SK-N-SH (cell line): Measurements from ENCODE around the gene HAND2. TPM values are rescaled to one million over a fixed set of nuclear protein-coding genes. Genes with fewer than 3 reads are reported as not detected.
A peak's percentile ranks its signal among the peaks of the same experiment; 100 is the strongest.

Experiments
- CTCF ChIA-PET: fragments of 300-600, 350-600 bp; formaldehyde crosslinking; extraction: SDS; loops from one replicate; lab custom pipeline; 2021; lab: Yijun Ruan, JAX
- POLR2A ChIA-PET: fragments of 350-600 bp; sonication (Branson Sonifier 250); formaldehyde crosslinking; extraction: SDS; loops from one replicate; lab custom pipeline; 2020; ENCODE audit warnings: antibody characterized with exemption, inconsistent platforms; lab: Yijun Ruan, JAX
- DNase-seq: peaks from one replicate; pipeline ENCODE4 v3.0.0; 2012
- H2AFZ ChIP-seq: fragments of 200-600 bp; sonication (generic); 2 replicates; pipeline ENCODE4 v1.8.1; 2016; ENCODE audit warnings: antibody characterized with exemption, mild to moderate bottlenecking, low read depth
- H3F3A ChIP-seq: fragments of 200-600 bp; sonication (generic); replicated peaks from 2 replicates; pipeline ENCODE3; 2016; ENCODE audit warnings: antibody characterized with exemption, mild to moderate bottlenecking; ENCODE audit not compliant: insufficient read depth
- H3K27ac ChIP-seq, 2 experiments: fragments of 200-500 bp in 1 of 2; fragments of 200-600 bp in 1 of 2; sonication (Bioruptor generic) in 1 of 2; sonication (generic), shearing (Covaris generic) in 1 of 2; 2 replicates each; pipeline versions ENCODE4 v1.5.1 to v1.6.1; 2014 to 2016; ENCODE audit warnings: low read depth in 2 of 2, inconsistent platforms in 1 of 2, low read length in 1 of 2, mild to moderate bottlenecking in 1 of 2, mixed read lengths in 1 of 2
- H3K27me3 ChIP-seq: fragments of 200-600 bp; sonication (generic), shearing (Covaris generic); 2 replicates; pipeline ENCODE4 v1.6.1; 2016; ENCODE audit warnings: mixed run types; ENCODE audit not compliant: insufficient read depth
- H3K36me3 ChIP-seq, 2 experiments: fragments of 200-500 bp in 1 of 2; fragments of 200-600 bp in 1 of 2; sonication (Bioruptor generic) in 1 of 2; sonication (generic) in 1 of 2; replicated peaks in 1 of 2; 2 replicates each; pipeline versions ENCODE3 to v1.5.1; 2014 to 2016; ENCODE audit warnings: low read length in 1 of 2, mild to moderate bottlenecking in 1 of 2; ENCODE audit not compliant: insufficient read depth in 2 of 2, control insufficient read depth in 1 of 2
- H3K4me1 ChIP-seq, 2 experiments: fragments of 200-500 bp in 1 of 2; fragments of 200-600 bp in 1 of 2; sonication (Bioruptor generic) in 1 of 2; sonication (generic), shearing (Covaris generic) in 1 of 2; 2 replicates each; pipeline versions ENCODE4 v1.5.1 to v1.6.1; 2014 to 2016; ENCODE audit warnings: low read depth in 1 of 2, low read length in 1 of 2, mixed run types in 1 of 2; ENCODE audit not compliant: insufficient read depth in 2 of 2, control insufficient read depth in 1 of 2
- H3K4me2 ChIP-seq: fragments of 200-600 bp; sonication (generic), shearing (Covaris generic); 2 replicates; pipeline ENCODE4 v1.6.1; 2017; ENCODE audit warnings: mixed run types
- H3K4me3 ChIP-seq, 2 experiments: fragments of 200-500 bp in 1 of 2; fragments of 200-600 bp in 1 of 2; sonication (Bioruptor generic) in 1 of 2; sonication (generic), shearing (Covaris generic) in 1 of 2; 2 replicates each; pipeline versions ENCODE4 v1.5.1 to v1.8.1; 2014 to 2016; ENCODE audit warnings: low read depth in 2 of 2, inconsistent platforms in 1 of 2, low read length in 1 of 2, mild to moderate bottlenecking in 1 of 2, mixed read lengths in 1 of 2, moderate library complexity in 1 of 2
- H3K79me2 ChIP-seq: fragments of 200-600 bp; sonication (generic); 2 replicates; pipeline ENCODE4 v1.8.1; 2017; ENCODE audit warnings: mild to moderate bottlenecking; ENCODE audit not compliant: insufficient read depth
- H3K9ac ChIP-seq: fragments of 200-600 bp; sonication (generic); 2 replicates; pipeline ENCODE4 v1.6.1; 2017; ENCODE audit warnings: mixed run types
- H3K9me2 ChIP-seq: fragments of 200-600 bp; sonication (generic); 2 replicates; pipeline ENCODE4 v1.6.1; 2017; ENCODE audit warnings: mixed run types
- H3K9me3 ChIP-seq: fragments of 200-600 bp; sonication (generic); 2 replicates; pipeline ENCODE4 v1.6.1; 2017; ENCODE audit warnings: mixed run types, mild to moderate bottlenecking, moderate library complexity
- H4K20me1 ChIP-seq: fragments of 200-600 bp; sonication (generic); 2 replicates; pipeline ENCODE4 v1.6.1; 2017; ENCODE audit warnings: mild to moderate bottlenecking, mixed run types; ENCODE audit not compliant: insufficient read depth
- ELF1 ChIP-seq: IDR thresholded peaks from 2 replicates; pipeline ENCODE4 v1.4.0; 2012
- EP300 ChIP-seq, 2 experiments: IDR thresholded peaks; 2 replicates each; pipeline versions ENCODE4 v1.4.0 to v1.6.1; 2012; ENCODE audit warnings: borderline replicate concordance in 1 of 2, low read depth in 1 of 2, low read length in 1 of 2
- FOSL2 ChIP-seq: IDR thresholded peaks from 2 replicates; pipeline ENCODE4 v1.4.0; 2012; ENCODE audit warnings: low read depth, mild to moderate bottlenecking, moderate library complexity, borderline replicate concordance
- FOXJ3 ChIP-seq: sonication (generic); formaldehyde crosslinking; IDR thresholded peaks from 2 replicates; pipeline ENCODE4 v1.5.1; 2020; ENCODE audit warnings: mild to moderate bottlenecking, missing genetic modification reagents
- GABPA ChIP-seq: IDR thresholded peaks from 2 replicates; pipeline ENCODE4 v1.4.0; 2012; ENCODE audit warnings: low read depth, mild to moderate bottlenecking
- GATA2 ChIP-seq: sonication (generic); formaldehyde crosslinking; IDR thresholded peaks from 2 replicates; pipeline ENCODE4 v1.5.0; 2020; ENCODE audit warnings: mild to moderate bottlenecking, missing genetic modification reagents
- JUND ChIP-seq: IDR thresholded peaks from 2 replicates; pipeline ENCODE4 v1.4.0; 2012
- MEF2A ChIP-seq: IDR thresholded peaks from 2 replicates; pipeline ENCODE4 v1.4.0; 2012; ENCODE audit warnings: low read depth, borderline replicate concordance
- NRF1 ChIP-seq: IDR thresholded peaks from 2 replicates; pipeline ENCODE4 v1.6.1; 2012; ENCODE audit warnings: low read depth, mild to moderate bottlenecking, low read length
- RCOR1 ChIP-seq: fragments of 150-350 bp; IDR thresholded peaks from 2 replicates; pipeline ENCODE4 v1.6.1; 2017; ENCODE audit warnings: antibody characterized with exemption, low read length
- SIN3A ChIP-seq: IDR thresholded peaks from 2 replicates; pipeline ENCODE4 v1.6.1; 2012; ENCODE audit warnings: low read depth, mild to moderate bottlenecking, low read length, moderate library complexity, borderline replicate concordance
- SMC3 ChIP-seq: IDR thresholded peaks from 2 replicates; pipeline ENCODE4 v1.6.1; 2012; ENCODE audit warnings: low read depth, low read length, improper control_type of control experiment
- TEAD4 ChIP-seq: IDR thresholded peaks from 2 replicates; pipeline ENCODE4 v1.4.0; 2012; ENCODE audit warnings: mild to moderate bottlenecking, borderline replicate concordance; ENCODE audit not compliant: insufficient read depth
- WGBS: methylation state at CpG from one replicate; pipeline ENCODE4 v1.1.6; 2017; ENCODE audit warnings: low lambda C conversion rate; 5-methylcytosine and 5-hydroxymethylcytosine counted together
- polyA plus RNA-seq, 3 experiments: library from polyadenylated mRNA; depleted of rRNA; stranded (reverse); fragments of >200 nt; gene quantifications; 2 replicates each; pipeline ENCODE4 v1.2.3, GENCODE V29; 2012
- TF ChIP-seq, protein P1 (sequence below): fragments of 150-350 bp; IDR thresholded peaks from 2 replicates; pipeline ENCODE4 v1.6.1; 2017; ENCODE audit warnings: antibody characterized with exemption, low read length, low read depth, borderline replicate concordance
- TF ChIP-seq, protein P2 (sequence below): fragments of 150-350 bp; IDR thresholded peaks from 2 replicates; pipeline ENCODE4 v1.6.1; 2016; ENCODE audit warnings: mild to moderate bottlenecking, low read depth, low read length
- TF ChIP-seq, protein P3 (sequence below): IDR thresholded peaks from 2 replicates; pipeline ENCODE4 v1.4.0; 2012; ENCODE audit warnings: low read depth
- TF ChIP-seq, protein P4 (sequence below): IDR thresholded peaks from 2 replicates; pipeline ENCODE4 v1.4.0; 2012; ENCODE audit warnings: low read depth, borderline replicate concordance

Gene HAND2
- polyA plus RNA-seq, 1 of the 3 experiments (the other 2 are of a cell fraction): 106 TPM

DNA sequence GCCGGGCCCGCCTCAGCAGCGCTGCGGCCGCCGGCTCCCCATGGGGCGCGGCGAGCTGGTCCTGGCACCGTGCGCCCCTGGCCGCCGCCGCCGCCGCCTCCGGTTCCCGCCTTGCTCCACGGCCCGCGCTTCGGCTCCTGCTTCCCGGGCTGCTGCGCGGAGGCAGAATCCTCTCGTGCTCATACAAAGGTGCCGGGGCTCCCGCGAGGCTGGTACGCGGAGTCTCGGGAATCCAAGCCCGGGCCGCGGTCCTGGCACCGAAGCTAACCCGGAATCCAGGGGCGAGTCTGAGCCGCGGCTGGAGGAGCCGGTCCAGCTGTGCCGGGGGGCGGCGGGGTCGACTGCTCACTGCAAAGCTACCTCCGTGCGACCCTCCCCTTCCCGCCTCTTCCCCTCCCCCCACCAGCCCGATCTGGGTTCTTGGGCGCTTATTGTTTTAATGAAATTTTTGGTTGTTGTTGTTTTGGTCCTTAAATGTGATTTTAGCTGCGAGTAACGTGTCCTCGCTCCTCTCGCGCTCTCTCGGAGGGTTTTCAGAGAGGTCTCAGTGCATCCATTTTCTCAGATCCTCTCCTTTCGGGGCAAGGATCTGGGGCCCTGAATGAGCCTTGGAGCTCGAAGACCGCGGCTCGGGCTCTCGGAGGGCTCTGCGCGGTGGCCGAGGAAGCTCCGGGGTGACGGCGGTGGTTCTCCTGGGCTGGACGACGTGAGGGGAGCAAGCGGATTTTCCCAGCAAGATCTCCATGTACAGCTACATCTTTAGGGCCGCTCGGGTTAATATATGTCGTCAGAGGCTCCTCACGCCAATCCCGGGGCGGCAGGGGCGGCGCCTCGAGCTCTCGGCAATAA is at the start of gene HAND2 (continued):
- TF ChIP-seq FOSL2: no peak
- TF ChIP-seq, protein P1, sequence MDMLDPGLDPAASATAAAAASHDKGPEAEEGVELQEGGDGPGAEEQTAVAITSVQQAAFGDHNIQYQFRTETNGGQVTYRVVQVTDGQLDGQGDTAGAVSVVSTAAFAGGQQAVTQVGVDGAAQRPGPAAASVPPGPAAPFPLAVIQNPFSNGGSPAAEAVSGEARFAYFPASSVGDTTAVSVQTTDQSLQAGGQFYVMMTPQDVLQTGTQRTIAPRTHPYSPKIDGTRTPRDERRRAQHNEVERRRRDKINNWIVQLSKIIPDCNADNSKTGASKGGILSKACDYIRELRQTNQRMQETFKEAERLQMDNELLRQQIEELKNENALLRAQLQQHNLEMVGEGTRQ: no peak
- no peak; the same call in 1 of the 2 replicates for TF ChIP-seq MEF2A
- 0 out of 2 replicates have a peak, but pooled peaks have one; percentile 5 for TF ChIP-seq TEAD4
- no peak for TF ChIP-seq GATA2 (CRISPR knock-in tag)
- peak; percentile 16 to 25; a peak in 2 of 4 replicates for TF ChIP-seq EP300 (IDR thresholded peaks at IDR 0.05; ENCODE audit: borderline replicate concordance in 1 of 2, low read depth in 1 of 2, low read length in 1 of 2)
- TF ChIP-seq, protein P2, sequence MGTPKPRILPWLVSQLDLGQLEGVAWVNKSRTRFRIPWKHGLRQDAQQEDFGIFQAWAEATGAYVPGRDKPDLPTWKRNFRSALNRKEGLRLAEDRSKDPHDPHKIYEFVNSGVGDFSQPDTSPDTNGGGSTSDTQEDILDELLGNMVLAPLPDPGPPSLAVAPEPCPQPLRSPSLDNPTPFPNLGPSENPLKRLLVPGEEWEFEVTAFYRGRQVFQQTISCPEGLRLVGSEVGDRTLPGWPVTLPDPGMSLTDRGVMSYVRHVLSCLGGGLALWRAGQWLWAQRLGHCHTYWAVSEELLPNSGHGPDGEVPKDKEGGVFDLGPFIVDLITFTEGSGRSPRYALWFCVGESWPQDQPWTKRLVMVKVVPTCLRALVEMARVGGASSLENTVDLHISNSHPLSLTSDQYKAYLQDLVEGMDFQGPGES: no peak
- TF ChIP-seq, protein P3, sequence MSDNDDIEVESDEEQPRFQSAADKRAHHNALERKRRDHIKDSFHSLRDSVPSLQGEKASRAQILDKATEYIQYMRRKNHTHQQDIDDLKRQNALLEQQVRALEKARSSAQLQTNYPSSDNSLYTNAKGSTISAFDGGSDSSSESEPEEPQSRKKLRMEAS: peak; percentile 10; the same call in 1 of the 2 replicates
- no peak for TF ChIP-seq SIN3A
- TF ChIP-seq NRF1: no peak

DNA sequence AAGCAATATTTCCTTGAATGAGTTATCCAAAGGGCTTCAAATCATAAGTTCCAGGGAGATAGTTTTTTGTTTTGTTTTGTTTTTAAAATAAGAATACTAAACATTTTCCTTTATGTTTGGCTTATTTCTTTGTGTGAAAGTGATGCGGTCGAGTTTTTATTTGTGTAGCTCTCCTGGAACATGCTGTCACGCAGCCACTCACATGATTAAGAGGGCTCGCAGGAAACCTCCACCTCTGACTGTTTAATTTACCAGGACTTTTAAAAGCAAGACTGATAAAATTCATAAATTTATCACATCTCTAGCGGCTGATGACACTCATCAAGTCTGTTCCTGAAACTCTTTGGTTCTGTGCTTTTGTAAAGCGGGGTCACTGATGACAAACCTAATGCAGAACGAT is 48.9 kb upstream of the HAND2 start:
- CTCF ChIA-PET: interaction anchor here (1.5 kb wide), 1 partner anchor 169 kb away, joined by 3 read pairs; no protein-coding TSS in a partner anchor

More for the DNA sequence above, 48.9 kb upstream of the HAND2 start:
- no peaks in the 10 kb centered on the region for H3F3A ChIP-seq
- no peak overlapping the region for H3K9ac ChIP-seq
- no peaks in the 10 kb centered on the region for H3K9me3 ChIP-seq
- H3K79me2 ChIP-seq: no peaks in the 10 kb centered on the region
- POLR2A ChIA-PET: no interaction called here
- H2AFZ ChIP-seq: no peak overlapping the region
- H3K9me2 ChIP-seq: no peaks in the 10 kb centered on the region
- no peaks in the 10 kb centered on the region for H3K27me3 ChIP-seq
- H3K36me3 ChIP-seq: no peaks in the 10 kb centered on the region
- no peak for DNase-seq
- no peak overlapping the region for H3K4me2 ChIP-seq
- no peak overlapping the region for H3K4me3 ChIP-seq
- H4K20me1 ChIP-seq: no peaks in the 10 kb centered on the region
- WGBS: 84% methylated on average over 7 of the region's 7 CpGs
- H3K4me1 ChIP-seq: no peaks in the 10 kb centered on the region; a peak in 1 of 4 replicates
- no peak for TF ChIP-seq MEF2A
- TF ChIP-seq GABPA: no peak
- TF ChIP-seq SMC3: no peak
- TF ChIP-seq GATA2 (CRISPR knock-in tag): no peak
- TF ChIP-seq, protein P2: no peak
- no peak for TF ChIP-seq FOXJ3
- TF ChIP-seq ELF1: no peak
- TF ChIP-seq JUND: no peak
- TF ChIP-seq RCOR1: no peak
- TF ChIP-seq, protein P4, sequence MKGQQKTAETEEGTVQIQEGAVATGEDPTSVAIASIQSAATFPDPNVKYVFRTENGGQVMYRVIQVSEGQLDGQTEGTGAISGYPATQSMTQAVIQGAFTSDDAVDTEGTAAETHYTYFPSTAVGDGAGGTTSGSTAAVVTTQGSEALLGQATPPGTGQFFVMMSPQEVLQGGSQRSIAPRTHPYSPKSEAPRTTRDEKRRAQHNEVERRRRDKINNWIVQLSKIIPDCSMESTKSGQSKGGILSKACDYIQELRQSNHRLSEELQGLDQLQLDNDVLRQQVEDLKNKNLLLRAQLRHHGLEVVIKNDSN: no peak
- TF ChIP-seq, all 33 proteins: peak for 0
- H3K27ac ChIP-seq: no peak overlapping the region
